Measurements from ENCODE around the gene EPHB6.

DNA sequence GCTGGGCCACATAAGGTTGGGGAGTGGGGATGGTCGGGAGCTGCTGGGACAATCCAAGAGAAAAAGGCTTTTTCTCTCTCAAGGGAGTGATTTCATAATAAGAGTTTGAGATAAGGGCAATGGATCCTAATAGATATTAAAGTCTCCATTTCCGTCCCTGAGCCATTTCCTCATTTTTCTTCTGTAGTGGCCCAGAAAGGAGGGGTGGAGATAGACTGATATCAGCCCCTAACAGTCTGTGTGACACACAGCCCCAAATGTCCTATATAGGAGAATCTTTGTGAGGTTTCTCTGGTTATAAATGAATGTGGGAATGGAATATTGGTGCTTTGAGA lies 48.9 kb upstream of the EPHB6 start:
- no peak for TF ChIP-seq ZIC2 (tag by site-specific recombination; IDR thresholded peaks at IDR 0.05)
- TF ChIP-seq ZNF274 (IDR thresholded peaks at IDR 0.05; ENCODE audit: low read length): no peak
- TF ChIP-seq ZNF274 (tag by site-specific recombination; IDR thresholded peaks at IDR 0.05; ENCODE audit: borderline replicate concordance): no peak
- TF ChIP-seq ZNF292 (tag by site-specific recombination; IDR thresholded peaks at IDR 0.05; ENCODE audit: borderline replicate concordance, low read depth): no peak
- TF ChIP-seq ZNF776 (tag by site-specific recombination; IDR thresholded peaks at IDR 0.05; ENCODE audit: borderline replicate concordance): no peak
- TF ChIP-seq ZSCAN5A (tag by site-specific recombination; IDR thresholded peaks at IDR 0.05): no peak
- TF ChIP-seq, protein P1, sequence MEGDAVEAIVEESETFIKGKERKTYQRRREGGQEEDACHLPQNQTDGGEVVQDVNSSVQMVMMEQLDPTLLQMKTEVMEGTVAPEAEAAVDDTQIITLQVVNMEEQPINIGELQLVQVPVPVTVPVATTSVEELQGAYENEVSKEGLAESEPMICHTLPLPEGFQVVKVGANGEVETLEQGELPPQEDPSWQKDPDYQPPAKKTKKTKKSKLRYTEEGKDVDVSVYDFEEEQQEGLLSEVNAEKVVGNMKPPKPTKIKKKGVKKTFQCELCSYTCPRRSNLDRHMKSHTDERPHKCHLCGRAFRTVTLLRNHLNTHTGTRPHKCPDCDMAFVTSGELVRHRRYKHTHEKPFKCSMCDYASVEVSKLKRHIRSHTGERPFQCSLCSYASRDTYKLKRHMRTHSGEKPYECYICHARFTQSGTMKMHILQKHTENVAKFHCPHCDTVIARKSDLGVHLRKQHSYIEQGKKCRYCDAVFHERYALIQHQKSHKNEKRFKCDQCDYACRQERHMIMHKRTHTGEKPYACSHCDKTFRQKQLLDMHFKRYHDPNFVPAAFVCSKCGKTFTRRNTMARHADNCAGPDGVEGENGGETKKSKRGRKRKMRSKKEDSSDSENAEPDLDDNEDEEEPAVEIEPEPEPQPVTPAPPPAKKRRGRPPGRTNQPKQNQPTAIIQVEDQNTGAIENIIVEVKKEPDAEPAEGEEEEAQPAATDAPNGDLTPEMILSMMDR (tag by site-specific recombination; IDR thresholded peaks at IDR 0.05): no peak
- TF ChIP-seq ZNF16 (tag by site-specific recombination; IDR thresholded peaks at IDR 0.05; ENCODE audit: low read depth): no peak
- TF ChIP-seq, protein P2, sequence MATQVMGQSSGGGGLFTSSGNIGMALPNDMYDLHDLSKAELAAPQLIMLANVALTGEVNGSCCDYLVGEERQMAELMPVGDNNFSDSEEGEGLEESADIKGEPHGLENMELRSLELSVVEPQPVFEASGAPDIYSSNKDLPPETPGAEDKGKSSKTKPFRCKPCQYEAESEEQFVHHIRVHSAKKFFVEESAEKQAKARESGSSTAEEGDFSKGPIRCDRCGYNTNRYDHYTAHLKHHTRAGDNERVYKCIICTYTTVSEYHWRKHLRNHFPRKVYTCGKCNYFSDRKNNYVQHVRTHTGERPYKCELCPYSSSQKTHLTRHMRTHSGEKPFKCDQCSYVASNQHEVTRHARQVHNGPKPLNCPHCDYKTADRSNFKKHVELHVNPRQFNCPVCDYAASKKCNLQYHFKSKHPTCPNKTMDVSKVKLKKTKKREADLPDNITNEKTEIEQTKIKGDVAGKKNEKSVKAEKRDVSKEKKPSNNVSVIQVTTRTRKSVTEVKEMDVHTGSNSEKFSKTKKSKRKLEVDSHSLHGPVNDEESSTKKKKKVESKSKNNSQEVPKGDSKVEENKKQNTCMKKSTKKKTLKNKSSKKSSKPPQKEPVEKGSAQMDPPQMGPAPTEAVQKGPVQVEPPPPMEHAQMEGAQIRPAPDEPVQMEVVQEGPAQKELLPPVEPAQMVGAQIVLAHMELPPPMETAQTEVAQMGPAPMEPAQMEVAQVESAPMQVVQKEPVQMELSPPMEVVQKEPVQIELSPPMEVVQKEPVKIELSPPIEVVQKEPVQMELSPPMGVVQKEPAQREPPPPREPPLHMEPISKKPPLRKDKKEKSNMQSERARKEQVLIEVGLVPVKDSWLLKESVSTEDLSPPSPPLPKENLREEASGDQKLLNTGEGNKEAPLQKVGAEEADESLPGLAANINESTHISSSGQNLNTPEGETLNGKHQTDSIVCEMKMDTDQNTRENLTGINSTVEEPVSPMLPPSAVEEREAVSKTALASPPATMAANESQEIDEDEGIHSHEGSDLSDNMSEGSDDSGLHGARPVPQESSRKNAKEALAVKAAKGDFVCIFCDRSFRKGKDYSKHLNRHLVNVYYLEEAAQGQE (tag by site-specific recombination; IDR thresholded peaks at IDR 0.05): no peak
- no peak for TF ChIP-seq HOXA7 (CRISPR knock-in tag; IDR thresholded peaks at IDR 0.05; ENCODE audit: borderline replicate concordance)
- no peak for TF ChIP-seq ZNF837 (tag by site-specific recombination; IDR thresholded peaks at IDR 0.05)
- TF ChIP-seq ZNF18 (tag by site-specific recombination; IDR thresholded peaks at IDR 0.05): no peak
- no peak for TF ChIP-seq ZBTB8A (tag by site-specific recombination; IDR thresholded peaks at IDR 0.05)
- TF ChIP-seq ZNF514 (tag by site-specific recombination; IDR thresholded peaks at IDR 0.05): no peak
- TF ChIP-seq, protein P3, sequence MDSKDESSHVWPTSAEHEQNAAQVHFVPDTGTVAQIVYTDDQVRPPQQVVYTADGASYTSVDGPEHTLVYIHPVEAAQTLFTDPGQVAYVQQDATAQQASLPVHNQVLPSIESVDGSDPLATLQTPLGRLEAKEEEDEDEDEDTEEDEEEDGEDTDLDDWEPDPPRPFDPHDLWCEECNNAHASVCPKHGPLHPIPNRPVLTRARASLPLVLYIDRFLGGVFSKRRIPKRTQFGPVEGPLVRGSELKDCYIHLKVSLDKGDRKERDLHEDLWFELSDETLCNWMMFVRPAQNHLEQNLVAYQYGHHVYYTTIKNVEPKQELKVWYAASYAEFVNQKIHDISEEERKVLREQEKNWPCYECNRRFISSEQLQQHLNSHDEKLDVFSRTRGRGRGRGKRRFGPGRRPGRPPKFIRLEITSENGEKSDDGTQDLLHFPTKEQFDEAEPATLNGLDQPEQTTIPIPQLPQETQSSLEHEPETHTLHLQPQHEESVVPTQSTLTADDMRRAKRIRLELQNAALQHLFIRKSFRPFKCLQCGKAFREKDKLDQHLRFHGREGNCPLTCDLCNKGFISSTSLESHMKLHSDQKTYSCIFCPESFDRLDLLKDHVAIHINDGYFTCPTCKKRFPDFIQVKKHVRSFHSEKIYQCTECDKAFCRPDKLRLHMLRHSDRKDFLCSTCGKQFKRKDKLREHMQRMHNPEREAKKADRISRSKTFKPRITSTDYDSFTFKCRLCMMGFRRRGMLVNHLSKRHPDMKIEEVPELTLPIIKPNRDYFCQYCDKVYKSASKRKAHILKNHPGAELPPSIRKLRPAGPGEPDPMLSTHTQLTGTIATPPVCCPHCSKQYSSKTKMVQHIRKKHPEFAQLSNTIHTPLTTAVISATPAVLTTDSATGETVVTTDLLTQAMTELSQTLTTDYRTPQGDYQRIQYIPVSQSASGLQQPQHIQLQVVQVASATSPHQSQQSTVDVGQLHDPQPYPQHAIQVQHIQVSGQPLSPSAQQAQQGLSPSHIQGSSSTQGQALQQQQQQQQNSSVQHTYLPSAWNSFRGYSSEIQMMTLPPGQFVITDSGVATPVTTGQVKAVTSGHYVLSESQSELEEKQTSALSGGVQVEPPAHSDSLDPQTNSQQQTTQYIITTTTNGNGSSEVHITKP (tag by site-specific recombination; IDR thresholded peaks at IDR 0.05): no peak
